ENCODE results near the gene ESRRB.

DNA sequence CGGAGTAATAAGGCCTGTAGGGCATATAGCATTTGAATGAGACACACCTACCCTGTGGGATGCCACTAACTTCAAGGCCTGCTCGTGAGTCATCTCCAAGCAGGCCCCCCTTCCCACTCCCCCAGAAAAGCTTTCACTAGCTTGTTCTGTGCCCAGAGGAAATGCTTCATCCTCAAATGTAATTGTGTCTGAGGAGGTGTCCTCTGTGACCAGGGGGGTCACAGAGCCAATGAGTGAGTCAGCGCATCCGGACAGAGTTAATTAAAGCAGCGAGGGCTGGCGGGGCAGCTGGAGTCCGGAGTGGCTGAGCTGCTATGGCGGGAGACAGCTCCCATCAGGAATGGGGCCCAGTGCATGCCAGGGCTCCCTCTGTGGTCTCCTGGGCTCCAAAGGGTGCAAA lies 27.0 kb upstream of the ESRRB start:
- TF ChIP-seq, protein P1, sequence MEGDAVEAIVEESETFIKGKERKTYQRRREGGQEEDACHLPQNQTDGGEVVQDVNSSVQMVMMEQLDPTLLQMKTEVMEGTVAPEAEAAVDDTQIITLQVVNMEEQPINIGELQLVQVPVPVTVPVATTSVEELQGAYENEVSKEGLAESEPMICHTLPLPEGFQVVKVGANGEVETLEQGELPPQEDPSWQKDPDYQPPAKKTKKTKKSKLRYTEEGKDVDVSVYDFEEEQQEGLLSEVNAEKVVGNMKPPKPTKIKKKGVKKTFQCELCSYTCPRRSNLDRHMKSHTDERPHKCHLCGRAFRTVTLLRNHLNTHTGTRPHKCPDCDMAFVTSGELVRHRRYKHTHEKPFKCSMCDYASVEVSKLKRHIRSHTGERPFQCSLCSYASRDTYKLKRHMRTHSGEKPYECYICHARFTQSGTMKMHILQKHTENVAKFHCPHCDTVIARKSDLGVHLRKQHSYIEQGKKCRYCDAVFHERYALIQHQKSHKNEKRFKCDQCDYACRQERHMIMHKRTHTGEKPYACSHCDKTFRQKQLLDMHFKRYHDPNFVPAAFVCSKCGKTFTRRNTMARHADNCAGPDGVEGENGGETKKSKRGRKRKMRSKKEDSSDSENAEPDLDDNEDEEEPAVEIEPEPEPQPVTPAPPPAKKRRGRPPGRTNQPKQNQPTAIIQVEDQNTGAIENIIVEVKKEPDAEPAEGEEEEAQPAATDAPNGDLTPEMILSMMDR (IDR thresholded peaks at IDR 0.05): no peak
- TF ChIP-seq SMC3 (IDR thresholded peaks at IDR 0.05; ENCODE audit: low read depth, low read length) (no peak), EP300 (IDR thresholded peaks at IDR 0.05; ENCODE audit: borderline replicate concordance in 1 of 2, low read depth in 1 of 2, low read length in 1 of 2) (peak in 1 of 2 experiments; percentile 42; a peak in 1 of 4 replicates), YY1 (IDR thresholded peaks at IDR 0.05; ENCODE audit: low read depth) (0 out of 2 replicates have a peak, but pooled peaks have one; percentile 27), RCOR1 (IDR thresholded peaks at IDR 0.05; ENCODE audit: low read length) (no peak), TEAD4 (IDR thresholded peaks at IDR 0.05; ENCODE audit: borderline replicate concordance, insufficient read depth) (no peak), NRF1 (IDR thresholded peaks at IDR 0.05; ENCODE audit: low read depth, low read length) (no peak), EZH2phosphoT487 (IDR thresholded peaks at IDR 0.05; ENCODE audit: borderline replicate concordance, low read depth) (no peak), TCF12 (IDR thresholded peaks at IDR 0.05) (peak; percentile 70), GABPA (IDR thresholded peaks at IDR 0.05; ENCODE audit: low read depth) (no peak), JUND (IDR thresholded peaks at IDR 0.05) (peak; percentile 65)
- TF ChIP-seq, protein P2, sequence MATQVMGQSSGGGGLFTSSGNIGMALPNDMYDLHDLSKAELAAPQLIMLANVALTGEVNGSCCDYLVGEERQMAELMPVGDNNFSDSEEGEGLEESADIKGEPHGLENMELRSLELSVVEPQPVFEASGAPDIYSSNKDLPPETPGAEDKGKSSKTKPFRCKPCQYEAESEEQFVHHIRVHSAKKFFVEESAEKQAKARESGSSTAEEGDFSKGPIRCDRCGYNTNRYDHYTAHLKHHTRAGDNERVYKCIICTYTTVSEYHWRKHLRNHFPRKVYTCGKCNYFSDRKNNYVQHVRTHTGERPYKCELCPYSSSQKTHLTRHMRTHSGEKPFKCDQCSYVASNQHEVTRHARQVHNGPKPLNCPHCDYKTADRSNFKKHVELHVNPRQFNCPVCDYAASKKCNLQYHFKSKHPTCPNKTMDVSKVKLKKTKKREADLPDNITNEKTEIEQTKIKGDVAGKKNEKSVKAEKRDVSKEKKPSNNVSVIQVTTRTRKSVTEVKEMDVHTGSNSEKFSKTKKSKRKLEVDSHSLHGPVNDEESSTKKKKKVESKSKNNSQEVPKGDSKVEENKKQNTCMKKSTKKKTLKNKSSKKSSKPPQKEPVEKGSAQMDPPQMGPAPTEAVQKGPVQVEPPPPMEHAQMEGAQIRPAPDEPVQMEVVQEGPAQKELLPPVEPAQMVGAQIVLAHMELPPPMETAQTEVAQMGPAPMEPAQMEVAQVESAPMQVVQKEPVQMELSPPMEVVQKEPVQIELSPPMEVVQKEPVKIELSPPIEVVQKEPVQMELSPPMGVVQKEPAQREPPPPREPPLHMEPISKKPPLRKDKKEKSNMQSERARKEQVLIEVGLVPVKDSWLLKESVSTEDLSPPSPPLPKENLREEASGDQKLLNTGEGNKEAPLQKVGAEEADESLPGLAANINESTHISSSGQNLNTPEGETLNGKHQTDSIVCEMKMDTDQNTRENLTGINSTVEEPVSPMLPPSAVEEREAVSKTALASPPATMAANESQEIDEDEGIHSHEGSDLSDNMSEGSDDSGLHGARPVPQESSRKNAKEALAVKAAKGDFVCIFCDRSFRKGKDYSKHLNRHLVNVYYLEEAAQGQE (IDR thresholded peaks at IDR 0.05; ENCODE audit: low read depth, low read length): peak; percentile 34; the same call in 1 of the 2 replicates
